Kidney capillary endothelial cell (primary cell): ENCODE measurements around the gene INTS2.
A peak's percentile ranks its signal among the peaks of the same experiment; 100 is the strongest.
"Not testable (repeated sequence)": the region's sequence is repeated elsewhere in the genome, so short reads cannot be mapped to it uniquely, and the experiment has no call there.

ENCODE experiments used
- DNase-seq: peaks from one replicate; pipeline ENCODE4 v3.0.0-alpha.2; 2018; ENCODE audit warnings: low spot score

The INTS2 gene

GRCh38 chr17:61897548-61898180 lies 30.1 kb downstream of the INTS2 start:
- no peak for DNase-seq

DNA sequence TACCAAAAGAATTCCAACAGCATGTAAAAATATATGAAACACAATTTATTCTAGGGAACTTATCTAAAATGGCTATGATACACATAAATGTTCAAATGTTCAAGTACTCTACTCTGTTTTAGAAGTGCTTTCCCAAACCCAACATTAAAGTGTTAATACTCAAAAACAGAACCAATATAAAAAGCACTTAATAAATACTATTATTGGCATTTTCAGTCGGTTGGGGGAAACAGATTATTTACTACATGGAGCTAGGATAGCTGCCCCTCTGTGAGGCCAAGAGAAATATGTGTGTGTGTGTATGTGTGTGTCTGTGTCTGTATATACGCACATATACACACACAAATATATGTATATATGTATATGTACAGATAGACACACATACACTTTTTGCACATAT lies 32.4 kb downstream of the INTS2 start:
- no peak for DNase-seq

DNA sequence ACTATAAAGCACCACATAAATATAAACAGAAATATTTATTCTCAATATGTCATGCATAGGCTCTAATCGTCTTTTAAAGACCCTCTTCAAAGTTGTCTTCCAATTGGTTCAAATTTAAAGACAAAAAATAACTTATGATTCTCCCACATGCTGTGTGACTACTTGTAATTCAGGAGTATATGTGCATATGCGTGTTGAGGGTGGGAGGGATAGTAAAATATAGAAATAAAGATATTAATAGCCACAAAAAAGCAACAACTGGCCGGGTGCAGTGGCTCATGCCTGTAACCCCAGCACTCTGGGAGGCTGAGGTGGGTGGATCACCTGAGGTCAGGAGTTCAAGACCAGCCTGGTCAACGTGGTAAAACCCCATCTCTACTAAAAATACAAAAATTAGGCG lies 33.5 kb downstream of the INTS2 start:
- not testable (repeated sequence) for DNase-seq

GRCh38 chr17:61887733-61888132 lies 40.0 kb downstream of the INTS2 start:
- DNase-seq, result not testable (repeated sequence)

GRCh38 chr17:61885865-61886264 lies 41.9 kb downstream of the INTS2 start:
- DNase-seq, result peak; percentile 21

- DNase-seq, result no peak
Measured at GRCh38 chr17:61884864-61885263, 42.9 kb downstream of the INTS2 start.

DNA sequence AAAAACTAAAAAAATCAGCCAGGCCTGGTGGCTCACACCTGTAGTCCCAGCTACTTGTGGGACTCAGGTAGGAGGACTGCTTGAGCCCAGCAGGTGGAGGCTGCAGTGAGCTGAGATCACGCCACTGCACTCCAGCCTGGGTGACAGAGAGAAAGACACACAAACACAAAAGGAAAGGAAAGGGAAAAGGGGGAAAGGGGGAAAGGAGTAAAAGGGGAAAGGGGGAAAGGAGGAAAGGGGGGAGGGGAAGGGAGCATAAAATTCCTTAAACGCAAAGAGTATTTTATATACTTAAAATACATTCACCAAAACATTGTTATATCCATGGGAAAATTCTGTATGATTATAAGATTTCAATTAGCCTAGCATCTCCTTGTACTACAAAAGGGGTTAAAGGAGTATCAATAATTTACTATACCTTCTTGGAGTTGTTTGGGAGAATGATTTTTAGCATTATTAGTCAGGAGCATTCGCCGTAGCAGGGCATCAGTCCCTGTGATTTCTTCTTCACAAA lies 47.1 kb downstream of the INTS2 start:
- no peak for DNase-seq

- DNase-seq, result no peak
Measured at GRCh38 chr17:61878984-61879612, 48.7 kb downstream of the INTS2 start.

DNA sequence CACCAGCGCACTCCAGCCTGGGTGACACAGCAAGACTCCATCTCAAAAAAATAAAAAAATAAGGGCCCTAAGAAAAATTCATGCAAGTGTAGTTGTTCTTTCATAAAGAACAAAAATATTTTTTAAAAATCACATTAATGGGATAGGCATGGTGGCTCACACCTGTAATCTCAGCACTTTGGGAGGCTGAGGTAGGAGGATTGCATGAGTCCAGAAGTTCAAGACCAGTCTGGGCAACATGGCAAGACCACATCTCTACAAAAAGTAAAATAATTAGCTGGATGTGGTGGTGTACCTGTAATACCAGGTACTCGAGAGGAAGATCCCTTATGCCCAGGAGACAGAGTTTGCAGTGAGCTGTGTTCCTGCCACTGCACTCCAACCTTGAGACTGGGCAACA lies 49.3 kb downstream of the INTS2 start:
- no peak for DNase-seq

- no peak for DNase-seq
Measured at GRCh38 chr17:61877837-61878236, 49.9 kb downstream of the INTS2 start.

DNA sequence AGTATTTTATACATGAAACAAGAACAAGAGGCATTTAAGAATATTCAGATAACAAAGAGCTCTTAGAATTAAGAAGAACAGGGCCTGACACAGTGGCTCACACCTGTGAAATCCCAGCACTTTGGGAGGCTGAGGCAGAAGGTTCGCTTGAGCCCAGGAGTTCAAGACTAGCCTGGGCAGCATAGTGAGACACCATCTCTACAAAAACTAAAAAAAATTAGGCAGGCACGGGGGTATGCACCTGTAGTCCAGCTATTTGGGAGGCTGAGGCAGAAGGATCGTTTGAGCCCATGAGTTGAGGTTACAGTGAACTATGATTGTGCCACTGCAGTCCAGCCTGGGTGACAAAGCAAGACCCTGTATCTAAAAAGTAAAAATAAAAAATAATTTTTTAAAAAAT lies 52.0 kb downstream of the INTS2 start:
- DNase-seq, result no peak

- no peak for DNase-seq
Measured at GRCh38 chr17:61875285-61875684, 52.5 kb downstream of the INTS2 start.

- DNase-seq, result no peak
Measured at GRCh38 chr17:61874075-61874474, 53.7 kb downstream of the INTS2 start.

DNA sequence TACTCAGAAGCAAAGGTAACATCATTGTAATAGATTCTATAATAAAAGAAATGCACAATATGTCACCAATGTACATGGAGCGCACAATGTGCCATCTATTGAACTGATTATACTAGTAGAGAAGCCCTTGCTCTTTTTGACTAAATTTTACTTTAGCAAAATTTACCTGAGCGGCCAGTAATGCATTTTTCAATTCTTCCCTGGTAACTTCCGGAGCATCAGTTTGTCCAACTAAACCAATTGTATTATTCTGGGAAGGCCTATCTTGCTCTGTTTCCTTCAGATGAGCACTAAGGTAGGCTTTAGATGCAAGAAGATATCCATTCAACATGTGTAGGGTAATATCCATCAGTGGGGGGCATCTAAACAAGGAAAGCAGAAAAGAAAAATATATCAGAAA lies 55.7 kb downstream of the INTS2 start:
- no peak for DNase-seq

- no peak for DNase-seq
Measured at GRCh38 chr17:61869138-61869537, 58.6 kb downstream of the INTS2 start.

GRCh38 chr17:61868074-61868473 lies 59.7 kb downstream of the INTS2 start:
- no peak for DNase-seq

GRCh38 chr17:61867033-61867432 lies 60.7 kb downstream of the INTS2 start:
- DNase-seq, result no peak

- DNase-seq, result no peak
Measured at GRCh38 chr17:61863801-61864126, 64.0 kb downstream of the INTS2 start.

- peak; percentile 84 for DNase-seq
Measured at GRCh38 chr17:61862975-61863800, 64.6 kb downstream of the INTS2 start, which contains the start of gene BRIP1. Gene BRIP1, minus strand, starts transcription at chr17:61863528. Its CDS starts 1,989 bp downstream, at chr17:61861539.

DNA sequence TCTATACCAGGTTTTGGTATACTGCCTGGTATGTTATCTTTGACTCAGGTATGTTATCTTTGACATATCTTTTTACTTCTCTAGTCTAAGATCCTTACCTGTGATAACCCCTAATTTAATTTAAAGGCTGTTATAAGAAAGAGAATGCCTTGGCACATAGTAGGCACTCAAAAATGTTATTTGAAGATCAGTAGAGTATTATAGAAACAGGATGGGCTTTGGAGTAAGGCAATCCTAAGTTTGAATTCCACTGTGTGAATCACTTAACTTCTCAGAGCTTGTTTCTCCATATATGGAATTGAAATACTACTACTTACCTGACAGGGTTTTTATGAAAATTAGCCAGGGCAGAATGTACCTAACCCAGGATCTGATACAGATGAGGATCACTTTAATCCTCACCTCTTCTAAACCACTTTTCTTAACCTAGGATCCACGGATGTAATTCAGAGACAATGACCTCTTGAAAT lies 65.6 kb downstream of the INTS2 start:
- peak; percentile 22 for DNase-seq

DNA sequence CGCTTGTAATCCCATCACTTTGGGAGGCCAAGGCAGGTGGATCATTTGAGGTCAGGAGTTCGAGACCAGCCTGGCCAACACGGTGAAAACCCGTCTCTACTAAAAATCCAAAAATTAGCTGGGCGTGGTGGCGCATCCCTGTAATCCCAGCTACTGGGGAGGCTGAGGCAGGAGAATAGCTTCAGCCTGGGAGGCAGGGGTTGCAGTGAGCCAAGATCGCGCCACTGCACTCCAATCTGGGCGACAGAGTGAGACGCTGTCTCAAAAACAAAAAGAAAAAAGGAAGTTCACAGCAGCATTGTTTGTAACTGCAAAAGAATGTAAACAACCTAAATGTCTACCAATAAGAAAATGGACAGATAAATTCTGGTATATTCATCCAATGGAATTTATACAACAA lies 67.4 kb downstream of the INTS2 start:
- not testable (repeated sequence) for DNase-seq

- no peak for DNase-seq
Measured at GRCh38 chr17:61856035-61856434, 71.7 kb downstream of the INTS2 start.

DNA sequence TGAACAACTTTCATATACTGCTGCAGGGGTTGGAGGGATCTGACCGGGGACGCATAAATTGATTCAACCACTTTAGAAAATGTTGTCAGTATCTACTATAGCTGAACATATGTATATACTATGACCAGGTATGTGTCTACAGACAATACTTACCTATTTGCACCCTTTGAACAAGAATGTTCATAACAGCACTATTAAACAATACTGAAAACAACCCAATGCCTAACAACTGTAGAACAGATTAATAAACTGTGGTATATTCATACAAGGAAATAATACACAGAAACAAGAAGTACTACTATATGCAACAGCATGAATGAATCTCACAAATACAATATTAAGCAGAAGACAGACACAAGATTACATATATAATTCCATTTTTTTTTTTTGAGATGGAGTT lies 74.9 kb downstream of the INTS2 start:
- no peak for DNase-seq
